ENCODE results near the gene RFX3.
A peak's percentile ranks its signal among the peaks of the same experiment; 100 is the strongest.

The RFX3 gene

DNA sequence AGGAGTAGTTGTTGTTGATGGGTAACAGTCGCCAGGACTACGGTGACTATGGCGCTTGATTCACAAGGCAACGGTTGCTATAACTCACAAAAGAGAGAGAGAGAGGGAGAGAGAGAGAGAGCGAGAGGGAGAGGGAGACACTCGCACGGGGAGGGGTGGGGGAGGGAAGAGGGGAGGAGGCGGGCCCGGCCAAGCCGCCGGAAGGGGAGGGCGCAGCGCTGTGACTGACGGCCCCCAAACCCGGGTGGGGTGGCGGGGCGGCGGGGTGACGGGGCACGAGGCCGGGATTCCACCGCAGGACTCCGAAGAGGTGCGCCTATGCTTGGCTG lies at the start of gene RFX3:
RFX3 (minus strand) TSS at position 166 of the 329 bp plus-strand sequence. CDS start 130,413 bp downstream, outside the sequence.
- TF ChIP-seq GATA3 (IDR thresholded peaks at IDR 0.05; ENCODE audit: low read depth, low read length) (no peak), GATA2 (IDR thresholded peaks at IDR 0.05; ENCODE audit: low read depth, low read length) (no peak)

DNA sequence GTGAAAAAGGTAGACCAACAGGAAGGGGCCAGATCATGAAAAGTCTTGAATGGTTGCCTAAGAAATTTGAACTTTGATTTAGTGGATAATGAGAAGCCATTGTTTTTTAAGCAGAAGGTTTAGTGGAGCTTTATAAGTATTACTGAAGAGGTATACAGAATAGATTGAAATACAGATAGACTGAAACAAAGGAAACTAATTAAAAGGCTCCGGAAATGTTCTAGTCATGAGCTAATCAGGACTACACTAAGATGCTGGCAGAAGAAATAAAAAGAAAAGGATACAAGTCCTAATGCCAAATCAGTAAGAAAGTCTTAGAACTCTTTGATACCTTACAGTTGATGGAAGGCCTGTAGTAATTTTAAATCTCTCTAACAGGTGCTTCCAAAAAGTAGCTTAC lies 45.7 kb upstream of the RFX3 start:
- no peak for TF ChIP-seq GATA2 (IDR thresholded peaks at IDR 0.05; ENCODE audit: low read depth, low read length)
- no peak for TF ChIP-seq GATA3 (IDR thresholded peaks at IDR 0.05; ENCODE audit: low read depth, low read length)

DNA sequence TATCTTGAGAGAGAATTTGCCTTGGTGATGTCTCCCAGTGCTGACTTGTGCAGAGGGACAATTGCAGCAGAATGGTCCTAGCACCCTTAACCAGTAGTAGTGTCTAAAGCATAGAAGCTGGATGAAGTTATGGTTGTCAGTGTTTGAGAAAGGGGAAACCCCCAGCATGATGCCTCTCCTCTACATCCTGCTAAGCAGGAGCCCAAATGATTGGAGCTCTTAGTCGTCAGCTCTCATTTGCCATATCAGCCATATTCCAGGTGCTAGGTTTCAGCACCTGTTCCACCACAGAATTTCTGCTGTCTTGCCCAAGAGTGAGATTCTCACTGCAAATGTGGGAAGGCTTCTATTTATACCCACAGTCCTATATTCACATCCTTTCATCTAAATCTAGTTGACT lies 43.7 kb upstream of the RFX3 start:
- no peak for TF ChIP-seq GATA3 (IDR thresholded peaks at IDR 0.05; ENCODE audit: low read depth, low read length)
- TF ChIP-seq GATA2 (IDR thresholded peaks at IDR 0.05; ENCODE audit: low read depth, low read length) = no peak

DNA sequence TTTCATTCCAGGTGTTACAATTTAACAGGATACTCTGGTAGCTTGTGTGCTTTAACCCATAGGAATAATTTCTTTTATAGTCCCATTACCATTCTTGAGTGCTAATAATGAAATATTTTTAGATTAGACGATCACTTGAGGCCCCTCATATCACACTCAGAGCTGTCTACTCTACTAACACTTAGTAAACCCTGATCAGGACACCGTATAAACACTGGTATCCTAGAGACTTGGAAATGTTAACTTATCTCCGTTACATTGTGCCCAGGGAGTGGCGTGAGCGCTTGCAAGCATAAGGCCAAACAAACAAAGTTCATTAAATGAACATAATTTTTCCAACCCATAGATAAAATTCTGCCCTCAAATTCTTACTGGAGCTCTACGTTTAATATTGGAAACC lies 42.2 kb upstream of the RFX3 start:
- TF ChIP-seq GATA3 (IDR thresholded peaks at IDR 0.05; ENCODE audit: low read depth, low read length) (no peak), GATA2 (IDR thresholded peaks at IDR 0.05; ENCODE audit: low read depth, low read length) (no peak)

DNA sequence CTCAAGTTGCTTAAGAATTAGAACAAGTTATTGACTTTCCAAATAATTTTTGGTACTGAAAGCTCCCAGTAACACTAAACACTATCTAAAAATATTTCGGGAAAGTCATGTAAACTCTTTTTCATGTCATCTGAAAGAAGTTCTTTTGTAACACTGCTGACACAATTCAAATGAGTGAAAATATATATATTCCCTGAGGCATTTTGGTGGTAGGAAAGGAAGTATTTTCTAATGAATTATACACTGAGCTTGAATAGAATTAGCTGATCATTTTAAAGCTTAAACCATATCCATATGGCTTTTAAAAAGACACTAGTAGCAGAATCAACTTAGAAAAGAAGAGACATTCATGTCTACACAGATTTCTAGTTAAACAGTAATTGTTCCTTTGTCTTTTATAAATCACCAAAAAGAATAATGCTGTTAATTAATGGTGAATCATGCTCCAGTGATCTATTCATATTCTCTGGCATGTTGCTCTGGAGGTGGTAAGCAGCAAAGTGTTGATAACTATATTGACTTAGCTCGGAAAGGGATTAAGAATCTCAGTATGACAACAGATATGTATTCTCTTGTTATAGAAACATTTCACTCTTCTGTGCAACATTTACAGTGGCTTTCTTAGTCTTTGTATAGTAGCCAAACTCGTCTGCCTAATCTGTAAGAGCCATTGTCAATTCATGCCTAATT lies 27.4 kb upstream of the RFX3 start:
- no peak for TF ChIP-seq GATA2 (IDR thresholded peaks at IDR 0.05; ENCODE audit: low read depth, low read length)
- no peak for TF ChIP-seq GATA3 (IDR thresholded peaks at IDR 0.05; ENCODE audit: low read depth, low read length)

DNA sequence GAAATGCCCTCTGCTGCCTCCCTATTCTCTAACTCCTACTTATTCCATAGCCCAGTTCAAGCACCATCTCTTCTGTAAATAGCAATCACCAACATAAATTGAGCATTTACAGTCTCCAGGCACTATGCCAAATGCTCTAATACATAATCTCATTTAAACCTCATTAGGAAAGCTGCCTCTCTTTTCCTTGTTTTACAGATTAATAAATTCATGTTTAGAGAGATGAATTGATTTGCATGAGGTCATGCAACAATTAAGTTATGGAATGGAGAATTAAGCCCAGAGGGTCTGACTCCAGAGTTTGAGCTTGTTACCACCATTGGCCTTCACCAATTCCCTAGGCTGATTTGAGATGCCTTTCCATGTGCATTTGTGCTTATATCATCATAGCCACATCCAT lies 23.4 kb upstream of the RFX3 start:
- TF ChIP-seq GATA3 (IDR thresholded peaks at IDR 0.05; ENCODE audit: low read depth, low read length) (peak; percentile 68), GATA2 (IDR thresholded peaks at IDR 0.05; ENCODE audit: low read depth, low read length) (peak; percentile 78)

DNA sequence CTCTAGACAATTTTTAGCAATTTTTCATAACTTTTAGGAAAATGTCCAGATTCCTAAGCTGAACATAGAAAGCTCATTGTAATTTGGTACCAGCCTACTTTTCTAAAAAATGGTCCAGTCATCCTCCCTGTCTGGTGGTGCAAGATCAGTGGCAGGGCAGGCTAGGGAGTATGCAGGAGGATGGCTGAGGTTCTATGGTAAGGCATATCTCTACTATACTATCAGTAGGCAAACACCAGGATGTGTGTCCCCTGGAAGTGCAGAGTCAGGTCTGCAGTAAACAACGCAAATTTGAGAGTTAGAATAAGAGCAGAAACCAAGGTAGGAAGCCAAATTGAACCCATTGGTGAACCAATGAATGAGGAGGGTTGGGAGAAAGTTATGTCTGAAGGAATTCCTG lies 22.8 kb upstream of the RFX3 start:
- TF ChIP-seq GATA2 (IDR thresholded peaks at IDR 0.05; ENCODE audit: low read depth, low read length) = no peak

DNA sequence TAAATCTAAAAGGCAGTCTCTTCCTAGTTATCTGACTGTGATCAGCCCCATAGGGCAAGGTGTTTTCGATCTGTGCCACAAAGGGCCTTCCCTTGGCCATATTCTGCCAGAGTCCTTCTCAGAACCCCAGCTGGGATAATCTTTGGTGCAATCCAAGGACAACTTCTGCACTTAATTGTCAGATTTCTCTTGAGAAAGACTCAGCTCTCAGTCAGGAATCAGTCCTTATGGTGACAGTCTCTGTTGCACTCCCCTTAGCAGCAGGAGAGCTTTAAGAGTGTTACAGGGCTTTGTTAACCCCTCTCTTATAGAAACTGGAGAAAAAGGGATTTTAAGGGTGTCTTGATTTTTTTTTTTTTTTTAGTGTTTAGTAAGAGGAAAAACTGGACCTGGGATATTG lies 15.4 kb upstream of the RFX3 start:
- TF ChIP-seq GATA3 (IDR thresholded peaks at IDR 0.05; ENCODE audit: low read depth, low read length) (no peak), GATA2 (IDR thresholded peaks at IDR 0.05; ENCODE audit: low read depth, low read length) (no peak)

DNA sequence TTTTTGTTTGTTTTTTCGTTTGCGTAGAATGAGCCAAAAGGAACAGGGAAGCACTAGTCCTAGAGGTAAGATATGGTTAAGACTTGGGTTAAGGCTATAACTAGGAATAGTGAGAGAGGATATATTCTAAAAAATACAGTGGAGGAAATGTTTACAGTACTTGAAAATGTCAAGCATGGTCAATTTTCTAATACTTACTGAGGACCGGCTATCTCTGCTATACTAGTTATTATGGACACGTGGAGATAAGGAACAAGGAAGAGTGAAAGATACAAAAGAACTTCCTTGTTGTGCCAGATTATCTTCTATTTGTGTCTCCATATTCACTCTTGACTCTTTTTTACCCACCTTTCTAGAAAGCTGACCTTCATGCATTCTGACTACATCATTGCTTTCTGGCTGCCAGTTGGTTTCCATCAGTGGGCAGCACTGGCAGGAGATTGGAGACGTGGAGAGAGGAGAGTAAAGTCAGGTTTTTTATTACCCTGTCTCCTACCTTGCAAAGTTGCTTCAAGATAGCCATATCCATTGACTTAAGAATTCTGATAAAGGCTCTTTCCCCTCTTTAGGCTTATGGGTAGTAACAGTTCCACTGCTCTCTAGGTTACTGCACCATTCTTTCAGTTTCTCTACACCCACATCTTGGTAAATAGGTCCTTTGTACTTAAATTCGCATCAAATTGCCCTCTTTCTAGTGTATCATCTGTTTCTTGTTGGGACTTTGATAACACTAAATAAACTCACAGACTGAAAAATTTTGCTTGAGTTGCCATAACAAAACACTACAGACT lies 9.0 kb upstream of the RFX3 start:
- TF ChIP-seq GATA3 (IDR thresholded peaks at IDR 0.05; ENCODE audit: low read depth, low read length) (no peak), GATA2 (IDR thresholded peaks at IDR 0.05; ENCODE audit: low read depth, low read length) (no peak)

DNA sequence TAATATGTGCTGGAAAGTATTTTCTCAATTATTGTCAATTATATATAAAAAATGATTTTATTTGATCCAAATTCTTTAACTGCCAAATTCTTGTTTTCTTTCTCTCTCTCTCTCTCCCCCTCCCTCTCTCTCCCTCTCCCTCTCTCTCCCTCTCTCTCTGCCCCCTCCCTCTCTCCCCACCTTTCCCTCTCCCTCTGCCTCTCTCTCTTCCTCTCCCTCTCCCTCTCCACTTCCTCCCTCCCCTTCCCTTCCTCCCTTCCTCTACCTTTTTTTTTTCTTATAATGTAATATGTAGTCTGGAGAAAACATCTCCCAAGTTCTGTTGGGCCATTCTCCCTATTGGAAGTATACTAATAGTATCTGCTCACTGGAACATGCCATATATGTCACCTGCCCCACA lies 6.4 kb upstream of the RFX3 start:
- TF ChIP-seq GATA2 (IDR thresholded peaks at IDR 0.05; ENCODE audit: low read depth, low read length) (no peak), GATA3 (IDR thresholded peaks at IDR 0.05; ENCODE audit: low read depth, low read length) (no peak)

DNA sequence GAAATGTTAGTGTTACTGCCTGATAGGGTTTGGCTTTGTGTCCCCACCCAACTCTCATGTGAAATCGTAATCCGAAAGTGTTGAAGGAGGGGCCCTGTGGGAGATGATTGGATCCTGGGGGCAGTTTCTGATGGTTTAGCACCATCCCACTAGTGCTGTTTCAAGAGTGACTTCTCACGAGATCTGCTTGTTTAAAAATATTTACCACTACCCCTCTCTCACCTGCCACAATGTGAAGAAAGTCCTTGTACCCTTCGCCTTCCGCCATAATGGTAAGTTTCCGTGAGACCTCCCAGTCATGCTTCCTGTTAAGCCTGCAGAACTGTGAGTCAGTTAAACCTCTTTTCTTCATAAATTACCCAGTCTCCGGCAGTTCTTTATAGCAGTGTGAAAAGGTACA lies 2.6 kb upstream of the RFX3 start:
- TF ChIP-seq GATA2 (IDR thresholded peaks at IDR 0.05; ENCODE audit: low read depth, low read length) (no peak), GATA3 (IDR thresholded peaks at IDR 0.05; ENCODE audit: low read depth, low read length) (no peak)

DNA sequence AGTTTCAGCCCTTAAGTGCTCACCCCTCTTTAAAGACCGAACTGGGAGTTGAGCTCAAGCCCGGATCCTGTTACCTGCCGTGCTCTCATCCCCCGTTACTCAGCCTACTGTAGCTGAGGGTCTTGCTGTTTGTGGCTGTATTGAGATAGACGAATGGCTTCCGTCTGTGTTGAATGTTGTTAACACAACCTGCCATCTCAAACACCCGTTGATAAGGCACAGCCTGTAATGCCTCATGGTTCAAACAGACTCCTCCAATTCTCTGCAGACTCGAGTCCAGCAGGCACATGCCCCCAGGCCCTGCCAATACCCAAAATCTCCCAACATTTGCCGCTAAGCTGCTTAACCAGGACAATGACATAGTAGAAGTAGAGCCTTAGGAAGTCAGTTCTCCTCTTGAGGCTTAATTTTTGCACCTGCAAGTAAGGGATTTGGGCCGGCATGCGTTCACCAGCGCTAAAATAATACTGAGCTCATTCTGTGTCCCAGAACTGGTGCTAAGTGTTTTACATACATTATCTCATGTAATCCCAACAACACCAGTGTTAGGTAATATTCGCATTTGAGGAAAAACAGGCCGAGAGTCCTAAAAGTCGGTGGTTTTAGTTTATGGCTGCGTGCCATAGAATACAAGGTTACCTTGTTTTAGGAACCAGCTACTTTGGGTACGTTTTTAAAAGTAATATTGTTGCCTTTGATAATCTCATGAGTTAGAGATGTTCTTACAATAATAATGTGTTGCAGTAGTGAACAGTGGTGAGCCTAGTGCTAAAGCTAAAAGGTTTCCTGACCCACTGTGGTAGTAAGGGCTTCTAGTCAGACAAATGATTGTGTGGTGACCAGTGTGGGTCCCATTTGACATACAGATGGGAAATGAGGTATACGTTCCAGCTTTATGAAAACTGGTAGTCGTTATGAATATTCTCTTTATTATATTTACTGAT lies 1.5 kb upstream of the RFX3 start:
- TF ChIP-seq GATA3 (IDR thresholded peaks at IDR 0.05; ENCODE audit: low read depth, low read length) (no peak), GATA2 (IDR thresholded peaks at IDR 0.05; ENCODE audit: low read depth, low read length) (peak; percentile 14; the same call in 1 of the 2 replicates)

DNA sequence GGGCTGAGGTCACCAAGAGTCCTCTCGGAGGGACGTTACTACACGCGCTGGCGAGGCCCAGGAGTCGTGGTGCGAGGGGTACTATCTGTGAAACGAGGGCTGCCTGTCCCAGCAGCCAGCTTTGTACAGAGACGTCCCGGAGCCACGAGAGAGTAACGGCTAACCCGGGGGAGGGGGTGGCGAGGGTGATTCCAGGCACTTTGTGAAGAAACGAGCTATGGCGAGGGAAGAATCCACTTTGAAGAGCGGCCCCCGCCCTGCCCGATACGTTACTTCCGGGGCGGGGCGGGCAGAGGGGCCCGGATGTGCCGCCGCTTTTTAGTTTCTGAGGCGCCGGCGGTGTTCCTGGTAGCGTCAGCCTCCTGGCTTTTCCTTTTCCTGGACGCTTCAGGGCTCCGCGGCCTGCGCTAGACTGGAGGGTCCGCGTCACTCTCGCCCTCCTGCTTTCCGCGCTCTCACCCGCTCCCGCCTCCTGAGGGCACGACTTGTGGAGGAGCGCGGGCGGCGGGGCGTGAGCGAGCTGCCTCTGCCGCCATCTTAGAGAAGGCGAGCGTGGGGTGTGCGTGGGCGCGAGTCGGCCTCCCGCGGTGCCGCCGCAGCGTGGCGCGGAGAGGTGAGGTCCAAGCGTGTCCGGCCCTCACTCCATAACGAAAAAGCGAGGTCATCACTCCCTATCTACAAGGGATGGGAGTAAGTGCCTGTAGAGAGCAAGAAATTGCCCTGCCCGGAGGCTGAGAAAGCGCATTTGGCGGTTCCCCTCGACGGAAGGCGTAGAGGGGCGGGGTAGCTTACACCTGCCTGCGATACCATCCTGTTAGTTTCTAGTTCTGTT lies 580 bp upstream of the RFX3 start:
- TF ChIP-seq GATA2 (IDR thresholded peaks at IDR 0.05; ENCODE audit: low read depth, low read length) = no peak
- TF ChIP-seq GATA3 (IDR thresholded peaks at IDR 0.05; ENCODE audit: low read depth, low read length) = no peak
